ES-I3 (cell line): ENCODE measurements around the gene CSPG5.
A peak's percentile ranks its signal among the peaks of the same experiment; 100 is the strongest.

Source experiments
- H3K36me3 ChIP-seq: 2 replicates; pipeline ENCODE4 v1.6.1; 2013; ENCODE audit warnings: mild to moderate bottlenecking, low read length, control low read depth, moderate library complexity; ENCODE audit not compliant: insufficient read depth
- H3K4me1 ChIP-seq: 2 replicates; pipeline ENCODE4 v1.6.1; 2013; ENCODE audit warnings: mild to moderate bottlenecking, control low read depth, low read length; ENCODE audit not compliant: insufficient read depth
- H3K9ac ChIP-seq: 2 replicates; pipeline ENCODE4 v1.6.1; 2013; ENCODE audit warnings: low read depth, mild to moderate bottlenecking, low read length, moderate library complexity
- H3K9me3 ChIP-seq: 2 replicates; pipeline ENCODE4 v1.6.1; 2013; ENCODE audit warnings: mild to moderate bottlenecking, low read length, moderate library complexity; ENCODE audit not compliant: control insufficient read depth, insufficient read depth

CSPG5 gene

DNA sequence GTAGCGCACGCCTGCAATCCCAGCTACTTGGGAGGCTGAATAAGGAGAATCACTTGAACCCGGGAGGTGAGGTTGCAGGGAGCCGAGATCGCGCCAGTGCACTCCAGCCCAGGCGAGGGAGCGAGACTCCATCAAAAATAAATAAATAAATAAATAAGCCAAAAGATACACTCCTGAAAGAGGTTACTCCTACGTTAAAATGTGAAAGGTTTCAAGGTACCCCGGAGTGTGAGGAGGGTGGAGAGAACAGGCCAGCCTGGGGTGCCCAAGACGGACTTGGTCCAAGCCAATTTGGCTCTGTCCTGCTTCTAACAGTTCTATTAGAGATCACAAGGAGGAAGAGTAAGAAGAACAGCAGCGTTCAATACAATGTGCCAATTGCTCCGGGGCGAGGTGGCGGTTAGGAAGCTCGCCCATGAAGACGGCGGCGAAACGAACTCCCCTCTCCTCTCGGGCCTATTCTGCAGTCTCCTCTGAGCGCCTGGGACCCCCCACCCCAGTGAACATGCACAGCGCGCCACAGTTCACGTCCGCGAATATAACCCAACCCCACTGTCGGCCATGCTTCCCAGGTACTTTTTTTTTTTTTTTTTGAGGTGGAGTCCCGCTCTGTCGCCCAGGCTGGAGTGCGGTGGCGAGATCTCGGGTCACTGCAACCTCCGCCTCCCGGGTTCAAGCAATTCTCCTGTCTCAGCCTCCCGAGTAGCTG lies 66.1 kb downstream of the CSPG5 start:
- Histone ChIP-seq H3K36me3 (peaks cover 17% of the 10 kb centered on the region), H3K4me1 (no peaks in the 10 kb centered on the region), H3K9ac (peak overlapping the region; percentile 76), H3K9me3 (no peaks in the 10 kb centered on the region)
